Hepatocyte (in vitro differentiated cells): ENCODE measurements around the gene PTPRM. TPM values are rescaled to one million over a fixed set of nuclear protein-coding genes. Genes with fewer than 3 reads are reported as not detected.

Source experiments
- DNase-seq: peaks from one replicate; pipeline ENCODE4 v3.0.0-alpha.2; 2016; ENCODE audit warnings: low spot score
- H2AFZ ChIP-seq: fragments of 200-600 bp; sonication (generic); 2 replicates; pipeline ENCODE4 v1.6.0; 2016; ENCODE audit warnings: antibody characterized with exemption, mild to moderate bottlenecking
- H3K27ac ChIP-seq: fragments of 200-600 bp; sonication (generic); 2 replicates; pipeline ENCODE4 v1.5.1; 2016; ENCODE audit warnings: mild to moderate bottlenecking
- H3K27me3 ChIP-seq: fragments of 200-600 bp; sonication (generic); 2 replicates; pipeline ENCODE4 v1.6.1; 2016
- H3K36me3 ChIP-seq: fragments of 200-600 bp; sonication (generic); replicated peaks from 2 replicates; pipeline ENCODE4 v1.5.1; 2016; ENCODE audit warnings: low read depth; ENCODE audit not compliant: insufficient read depth
- H3K4me1 ChIP-seq: fragments of 200-600 bp; sonication (generic); 2 replicates; pipeline ENCODE4 v1.5.1; 2016; ENCODE audit warnings: mild to moderate bottlenecking, moderate library complexity; ENCODE audit not compliant: insufficient read depth
- H3K4me2 ChIP-seq: fragments of 200-600 bp; sonication (generic); 2 replicates; pipeline ENCODE4 v1.6.0; 2016
- H3K4me3 ChIP-seq: fragments of 200-600 bp; sonication (generic); 2 replicates; pipeline ENCODE4 v1.5.1; 2016; ENCODE audit warnings: mild to moderate bottlenecking
- H3K79me2 ChIP-seq: fragments of 200-600 bp; sonication (generic); 2 replicates; pipeline ENCODE4 v1.6.0; 2017; ENCODE audit warnings: mild to moderate bottlenecking
- H3K9me2 ChIP-seq: fragments of 200-600 bp; sonication (generic); replicated peaks from 2 replicates; pipeline ENCODE4 v1.6.0; 2017; ENCODE audit warnings: mild to moderate bottlenecking; ENCODE audit not compliant: insufficient read depth
- H3K9me3 ChIP-seq: fragments of 200-600 bp; sonication (generic); 2 replicates; pipeline ENCODE4 v1.5.1; 2016; ENCODE audit warnings: low read depth, mild to moderate bottlenecking
- H4K20me1 ChIP-seq: fragments of 200-600 bp; sonication (generic); 2 replicates; pipeline ENCODE4 v1.6.0; 2016; ENCODE audit warnings: mild to moderate bottlenecking; ENCODE audit not compliant: insufficient read depth, poor library complexity, severe bottlenecking
- EZH2 ChIP-seq: fragments of 200-600 bp; sonication (generic); IDR thresholded peaks from 2 replicates; pipeline ENCODE4 v1.6.1; 2016; ENCODE audit warnings: antibody characterized with exemption, mild to moderate bottlenecking, borderline replicate concordance
- EZH2phosphoT487 ChIP-seq: fragments of 200-600 bp; sonication (generic); IDR thresholded peaks from one replicate; pipeline ENCODE4 v1.6.1; 2018; ENCODE audit warnings: antibody characterized with exemption, mild to moderate bottlenecking, low read depth, moderate library complexity; ENCODE audit not compliant: unreplicated experiment, severe bottlenecking
- WGBS: methylation state at CpG from one replicate; pipeline ENCODE4 v1.1.6; 2016; ENCODE audit warnings: low lambda C conversion rate; ENCODE audit errors: missing lambda C conversion rate; 5-methylcytosine and 5-hydroxymethylcytosine counted together
- polyA plus RNA-seq: library from polyadenylated mRNA; unstranded; fragments of >200 nt; fragmentation: Nextera tagmentation; extraction: Ambion mirVana; gene quantifications from 2 replicates; pipeline ENCODE4 v1.2.1, GENCODE V29; 2016
- total RNA-seq: library from RNA; depleted of rRNA; stranded (reverse); fragments of >200 nt; gene quantifications from 2 replicates; pipeline ENCODE4 v1.2.3, GENCODE V29; 2014
- TF ChIP-seq, protein P1 (sequence below): fragments of 200-600 bp; sonication (generic); IDR thresholded peaks from 2 replicates; pipeline ENCODE4 v1.5.1; 2016; ENCODE audit warnings: antibody characterized with exemption, mild to moderate bottlenecking; ENCODE audit not compliant: poor library complexity

Gene PTPRM
- total and polyA plus RNA-seq, 2 experiments from 2014 or later = 26.1 to 47.4 TPM

DNA sequence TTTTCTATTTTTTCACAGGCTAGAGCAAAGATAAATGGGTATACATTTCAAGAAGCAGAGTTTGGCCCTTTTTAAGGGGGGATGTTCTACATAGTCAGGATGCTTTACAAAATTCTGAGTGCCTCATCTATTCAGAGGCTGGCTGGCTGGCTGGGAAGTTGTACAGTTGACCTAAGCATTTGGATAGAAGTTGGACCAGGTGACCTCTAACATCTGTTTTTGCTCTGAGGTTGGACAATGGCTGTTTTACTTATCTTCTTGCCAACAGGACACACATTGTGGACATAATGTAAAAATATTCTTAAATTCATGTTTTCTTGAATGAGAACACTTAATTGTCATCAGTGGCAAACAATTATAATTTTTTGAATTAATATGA lies 205.4 kb downstream of the PTPRM start:
- Histone ChIP-seq H3K27me3 (no peaks in the 10 kb centered on the region), H3K27ac (no peak overlapping the region)
- TF ChIP-seq EZH2 (no peak), EZH2phosphoT487 (no peak)
- TF ChIP-seq, protein P1, sequence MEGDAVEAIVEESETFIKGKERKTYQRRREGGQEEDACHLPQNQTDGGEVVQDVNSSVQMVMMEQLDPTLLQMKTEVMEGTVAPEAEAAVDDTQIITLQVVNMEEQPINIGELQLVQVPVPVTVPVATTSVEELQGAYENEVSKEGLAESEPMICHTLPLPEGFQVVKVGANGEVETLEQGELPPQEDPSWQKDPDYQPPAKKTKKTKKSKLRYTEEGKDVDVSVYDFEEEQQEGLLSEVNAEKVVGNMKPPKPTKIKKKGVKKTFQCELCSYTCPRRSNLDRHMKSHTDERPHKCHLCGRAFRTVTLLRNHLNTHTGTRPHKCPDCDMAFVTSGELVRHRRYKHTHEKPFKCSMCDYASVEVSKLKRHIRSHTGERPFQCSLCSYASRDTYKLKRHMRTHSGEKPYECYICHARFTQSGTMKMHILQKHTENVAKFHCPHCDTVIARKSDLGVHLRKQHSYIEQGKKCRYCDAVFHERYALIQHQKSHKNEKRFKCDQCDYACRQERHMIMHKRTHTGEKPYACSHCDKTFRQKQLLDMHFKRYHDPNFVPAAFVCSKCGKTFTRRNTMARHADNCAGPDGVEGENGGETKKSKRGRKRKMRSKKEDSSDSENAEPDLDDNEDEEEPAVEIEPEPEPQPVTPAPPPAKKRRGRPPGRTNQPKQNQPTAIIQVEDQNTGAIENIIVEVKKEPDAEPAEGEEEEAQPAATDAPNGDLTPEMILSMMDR = no peak

GRCh38 chr18:7772951-7773350 lies 205.8 kb downstream of the PTPRM start:
- DNase-seq = no peak
- H3K4me3 ChIP-seq = no peak overlapping the region
- H3K9me3 ChIP-seq = no peaks in the 10 kb centered on the region
- no peaks in the 10 kb centered on the region for H3K9me2 ChIP-seq
- no peaks in the 10 kb centered on the region for H3K4me1 ChIP-seq
- peaks cover 3% of the 10 kb centered on the region for H4K20me1 ChIP-seq
- H2AFZ ChIP-seq = no peak overlapping the region
- no peak overlapping the region for H3K27ac ChIP-seq
- no peak for TF ChIP-seq EZH2phosphoT487
- TF ChIP-seq, protein P1 = no peak
- TF ChIP-seq EZH2 = no peak
- no peaks in the 10 kb centered on the region for H3K36me3 ChIP-seq
- H3K4me2 ChIP-seq = no peak overlapping the region
- H3K27me3 ChIP-seq = no peaks in the 10 kb centered on the region
- WGBS = 91% methylated on average over 2 of the region's 2 CpGs
- H3K79me2 ChIP-seq = peaks cover 22% of the 10 kb centered on the region

More for the DNA sequence above, 205.4 kb downstream of the PTPRM start:
- Histone ChIP-seq H3K36me3 (no peaks in the 10 kb centered on the region), H3K9me3 (no peaks in the 10 kb centered on the region), H3K9me2 (no peaks in the 10 kb centered on the region), H3K4me2 (no peak overlapping the region), H2AFZ (no peak overlapping the region), H3K79me2 (peaks cover 22% of the 10 kb centered on the region), H4K20me1 (peaks cover 3% of the 10 kb centered on the region), H3K4me3 (no peak overlapping the region), H3K4me1 (no peaks in the 10 kb centered on the region)
- DNase-seq = no peak

GRCh38 chr18:7775128-7775527 lies 208.0 kb downstream of the PTPRM start:
- Histone ChIP-seq H3K27ac (no peak overlapping the region), H3K9me2 (no peaks in the 10 kb centered on the region), H3K9me3 (no peaks in the 10 kb centered on the region), H4K20me1 (peaks cover 3% of the 10 kb centered on the region), H3K4me1 (no peaks in the 10 kb centered on the region), H3K36me3 (no peaks in the 10 kb centered on the region), H2AFZ (no peak overlapping the region), H3K79me2 (peaks cover 11% of the 10 kb centered on the region), H3K27me3 (no peaks in the 10 kb centered on the region), H3K4me2 (no peak overlapping the region), H3K4me3 (no peak overlapping the region)
- WGBS = 79% methylated on average over 4 of the region's 4 CpGs
- no peak for DNase-seq
- TF ChIP-seq, protein P1 = no peak
- TF ChIP-seq EZH2 = no peak
- no peak for TF ChIP-seq EZH2phosphoT487

GRCh38 chr18:7775843-7776242 lies 208.7 kb downstream of the PTPRM start:
- WGBS = 94% methylated on average over 2 of the region's 2 CpGs
- Histone ChIP-seq H3K36me3 (no peaks in the 10 kb centered on the region), H3K27me3 (no peaks in the 10 kb centered on the region), H2AFZ (no peak overlapping the region), H3K9me3 (no peaks in the 10 kb centered on the region), H3K4me1 (no peaks in the 10 kb centered on the region), H3K79me2 (peaks cover 11% of the 10 kb centered on the region), H3K9me2 (no peaks in the 10 kb centered on the region), H3K4me2 (no peak overlapping the region), H3K4me3 (no peak overlapping the region), H4K20me1 (peaks cover 3% of the 10 kb centered on the region), H3K27ac (no peak overlapping the region)
- TF ChIP-seq EZH2phosphoT487 = no peak
- no peak for TF ChIP-seq EZH2
- TF ChIP-seq, protein P1 = no peak
- no peak for DNase-seq
